GM12865 (cell line): ENCODE results near the gene SMAGP.
"Not testable (repeated sequence)": the region's sequence is repeated elsewhere in the genome, so short reads cannot be mapped to it uniquely, and the experiment has no call there.

ENCODE experiments used
- DNase-seq: peaks from one replicate; pipeline ENCODE4 v3.0.0; 2010; ENCODE audit warnings: low read depth
- H3K4me3 ChIP-seq: 2 replicates; pipeline ENCODE4 v1.5.1; 2011; ENCODE audit warnings: mild to moderate bottlenecking, low read depth, low read length, control low read depth
- CTCF ChIP-seq: IDR thresholded peaks from 2 replicates; pipeline ENCODE4 v1.5.1; 2011; ENCODE audit warnings: low read length, control low read depth, low read depth, inconsistent platforms; ENCODE audit not compliant: insufficient read depth; ENCODE audit errors: missing control alignments

The SMAGP gene

GRCh38 chr12:51270067-51270950 is at the start of gene SMAGP:
TSS of gene SMAGP (minus strand) at chr12:51270415. CDS start at chr12:51269278, 1,137 bp downstream.
- peak; percentile 78 for DNase-seq
- no peak for TF ChIP-seq CTCF

GRCh38 chr12:51318846-51319599 is 48.8 kb upstream of the SMAGP start:
- peak; percentile 79 for DNase-seq
- H3K4me3 ChIP-seq = no peak overlapping the region
- no peak for TF ChIP-seq CTCF

More at GRCh38 chr12:51270067-51270950, at the start of gene SMAGP:
- peak within 1 kb of the TSS; percentile 85 for H3K4me3 ChIP-seq

GRCh38 chr12:51318057-51318806 is 48.0 kb upstream of the SMAGP start:
- DNase-seq, H3K4me3 ChIP-seq: not testable (repeated sequence)

GRCh38 chr12:51311389-51311788 is 41.2 kb upstream of the SMAGP start:
- no peak overlapping the region for H3K4me3 ChIP-seq
- no peak for DNase-seq
- TF ChIP-seq CTCF = no peak

- no peak overlapping the region for H3K4me3 ChIP-seq
- DNase-seq = no peak
- TF ChIP-seq CTCF = no peak
These were observed 37.7 kb upstream of the SMAGP start for GRCh38 chr12:51307655-51308593.

- no peak for DNase-seq
- H3K4me3 ChIP-seq = no peak overlapping the region
- TF ChIP-seq CTCF = no peak
These were observed 36.3 kb upstream of the SMAGP start for GRCh38 chr12:51306507-51306906.

- not testable (repeated sequence) for DNase-seq
These were observed 30.6 kb upstream of the SMAGP start for GRCh38 chr12:51300768-51301167.

More at GRCh38 chr12:51300768-51301167, 30.6 kb upstream of the SMAGP start:
- not testable (repeated sequence) for H3K4me3 ChIP-seq
